ENCODE measurements around the gene KNSTRN. TPM values are rescaled to one million over a fixed set of nuclear protein-coding genes. Genes with fewer than 3 reads are reported as not detected.
A peak's percentile ranks its signal among the peaks of the same experiment; 100 is the strongest.

Gene KNSTRN
- total and polyA plus RNA-seq, 2 of the 8 experiments (the other 6 are each of a cell fraction or from before 2014, with no cell fraction given), result 25.1 to 79.4 TPM

- no peak overlapping the region for H2BK15ac ChIP-seq (ENCODE audit: low read length)
- no peak for FAIRE-seq
- H3K4ac ChIP-seq (replicated peaks; ENCODE audit: insufficient read length, low read depth, low read length), result no peak overlapping the region
- no peak overlapping the region for H4K91ac ChIP-seq (replicated peaks; ENCODE audit: insufficient read length, low read length)
- no peak overlapping the region for H4K8ac ChIP-seq (ENCODE audit: extremely low read depth, insufficient read depth, low read length)
- CTCF ChIA-PET (ENCODE audit: partially characterized antibody), result interaction anchor here (0.9 to 16.2 kb wide), 17 partner anchors 10 to 203 kb away, joined by 3 to 184 read pairs (median 4); partner anchors contain the start of genes CCDC9B, IVD and PHGR1
- no peak overlapping the region for H3K4me3 ChIP-seq (ENCODE audit: extremely low read depth in 1 of 4, insufficient read depth in 2 of 4, low read depth in 3 of 4, low read length in 4 of 4)
- H3K14ac ChIP-seq (ENCODE audit: insufficient read length), result no peak overlapping the region
- no peak overlapping the region for H3K56ac ChIP-seq (replicated peaks; ENCODE audit: insufficient read length, low read depth, low read length)
- H3K9ac ChIP-seq (replicated peaks in 1 of 4; ENCODE audit: extremely low read depth in 1 of 4, low read depth in 3 of 4, low read length in 3 of 4), result no peak overlapping the region
- peaks cover 0 to 2% (median 0%) of the 10 kb centered on the region in 4 experiments; a peak in 1 of 7 replicates for H3K27me3 ChIP-seq (replicated peaks in 1 of 4; ENCODE audit: control insufficient read depth in 3 of 4, extremely low read depth in 1 of 4, insufficient read depth in 3 of 4, low read length in 3 of 4)
- no peak overlapping the region for H2BK120ac ChIP-seq (replicated peaks; ENCODE audit: low read depth, low read length)
- peaks cover 0 to 8% of the 10 kb centered on the region in 2 experiments for H4K20me1 ChIP-seq (replicated peaks in 1 of 2; ENCODE audit: control insufficient read depth in 1 of 2, insufficient read depth in 2 of 2, low read length in 2 of 2)
- no peaks in the 10 kb centered on the region for H3K9me3 ChIP-seq (ENCODE audit: insufficient read depth in 2 of 2, low read depth in 1 of 2, low read length in 1 of 2)
- H2AFZ ChIP-seq (ENCODE audit: low read length), result no peak overlapping the region
- H3K18ac ChIP-seq (ENCODE audit: extremely low read depth, low read length), result no peak overlapping the region
- 96% methylated on average over 11 of the region's 11 CpGs; no CpG with 5 or more reads in 1 of the 2 experiments for WGBS, 2 experiments (ENCODE audit: extremely low coverage in 1 of 2, insufficient coverage in 1 of 2, insufficient read length in 1 of 2, insufficient replicate concordance in 2 of 2, low coverage in 1 of 2, low lambda C conversion rate in 2 of 2, missing lambda C conversion rate in 1 of 2)
- no peak for DNase-seq (ENCODE audit: low read depth in 1 of 2, low spot score in 2 of 2)
- H3K23me2 ChIP-seq (ENCODE audit: low read depth, low read length), result no peaks in the 10 kb centered on the region
- TF ChIP-seq POLR2AphosphoS5 (IDR thresholded peaks at IDR 0.05; ENCODE audit: low read depth, low read length) (peak; percentile 64; the same call in 1 of the 2 replicates), SP2 (IDR thresholded peaks at IDR 0.05; ENCODE audit: low read length) (no peak)
- H3K23ac ChIP-seq (ENCODE audit: insufficient read length), result no peak overlapping the region
- H3K4me1 ChIP-seq (replicated peaks in 1 of 4; ENCODE audit: control insufficient read depth in 3 of 4, insufficient read depth in 4 of 4, low read length in 3 of 4), result peaks cover 0 to 6% (median 3%) of the 10 kb centered on the region in 4 experiments; a peak in 4 of 7 replicates
- H3K79me1 ChIP-seq (ENCODE audit: low read depth, low read length), result no peaks in the 10 kb centered on the region
- no peak overlapping the region for H2AK5ac ChIP-seq (ENCODE audit: low read depth, low read length)
- no peak overlapping the region for H2BK5ac ChIP-seq (ENCODE audit: low read depth, low read length)
- POLR2A ChIA-PET (ENCODE audit: partially characterized antibody), result interaction anchor here (0.7 to 8.8 kb wide), 15 partner anchors 9 to 129 kb away, joined by 3 to 77 read pairs (median 5); partner anchors contain the start of genes BAHD1, DISP2 and IVD
- peaks cover 10 to 29% (median 15%) of the 10 kb centered on the region in 4 experiments for H3K36me3 ChIP-seq (ENCODE audit: control insufficient read depth in 2 of 4, insufficient read depth in 4 of 4, low read length in 3 of 4)
- no peak overlapping the region for H3K4me2 ChIP-seq (ENCODE audit: insufficient read depth in 1 of 2, low read depth in 2 of 2, low read length in 2 of 2)
- no peak overlapping the region for H2BK20ac ChIP-seq (ENCODE audit: low read length)
- no peak overlapping the region for H3K27ac ChIP-seq (ENCODE audit: low read depth, low read length)
- H3K79me2 ChIP-seq (ENCODE audit: control insufficient read depth in 1 of 2, insufficient read depth in 2 of 2, low read length in 2 of 2), result no peaks in the 10 kb centered on the region
- H4K5ac ChIP-seq (ENCODE audit: insufficient read length, low read depth, low read length), result no peak overlapping the region
- no peak overlapping the region for H2BK12ac ChIP-seq (ENCODE audit: low read depth, low read length)
Measured at GRCh38 chr15:40420071-40420713, 37.7 kb downstream of the KNSTRN start.

All from H1 (cell line).